GM18511 (cell line): ENCODE results near the gene MYL10.

Source experiments
- ATAC-seq: cut with Tn5 transposase; IDR thresholded peaks from one replicate; pipeline ENCODE4 v1.9.1; 2021; ENCODE audit warnings: mild to moderate bottlenecking, moderate library complexity; ENCODE audit not compliant: unreplicated experiment

MYL10 gene

GRCh38 chr7:101598986-101599771 lies 29.9 kb downstream of the MYL10 start:
- no peak for ATAC-seq

- no peak for ATAC-seq
These were observed 30.6 kb downstream of the MYL10 start for GRCh38 chr7:101598422-101598985.

- no peak for ATAC-seq
These were observed 31.2 kb downstream of the MYL10 start for GRCh38 chr7:101597941-101598340.

DNA sequence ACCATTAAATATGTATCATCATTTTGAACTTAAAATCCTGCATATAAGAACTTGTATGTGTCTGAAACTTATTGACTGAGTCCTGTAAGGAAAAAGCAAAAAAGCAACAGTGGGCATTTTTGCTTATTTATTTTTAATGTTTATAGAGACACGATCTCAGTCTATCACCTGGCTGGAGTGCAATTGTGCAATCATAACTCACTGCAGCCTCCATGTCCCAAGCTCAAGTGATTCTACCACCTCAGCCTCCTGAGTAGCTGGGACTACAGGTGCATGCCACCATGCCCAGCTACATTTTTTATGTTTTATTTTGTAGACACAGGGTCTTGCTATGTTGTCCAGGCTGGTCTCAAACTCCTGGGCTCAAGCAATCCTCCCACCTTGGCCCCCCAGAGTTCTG lies 32.2 kb downstream of the MYL10 start:
- ATAC-seq = no peak

DNA sequence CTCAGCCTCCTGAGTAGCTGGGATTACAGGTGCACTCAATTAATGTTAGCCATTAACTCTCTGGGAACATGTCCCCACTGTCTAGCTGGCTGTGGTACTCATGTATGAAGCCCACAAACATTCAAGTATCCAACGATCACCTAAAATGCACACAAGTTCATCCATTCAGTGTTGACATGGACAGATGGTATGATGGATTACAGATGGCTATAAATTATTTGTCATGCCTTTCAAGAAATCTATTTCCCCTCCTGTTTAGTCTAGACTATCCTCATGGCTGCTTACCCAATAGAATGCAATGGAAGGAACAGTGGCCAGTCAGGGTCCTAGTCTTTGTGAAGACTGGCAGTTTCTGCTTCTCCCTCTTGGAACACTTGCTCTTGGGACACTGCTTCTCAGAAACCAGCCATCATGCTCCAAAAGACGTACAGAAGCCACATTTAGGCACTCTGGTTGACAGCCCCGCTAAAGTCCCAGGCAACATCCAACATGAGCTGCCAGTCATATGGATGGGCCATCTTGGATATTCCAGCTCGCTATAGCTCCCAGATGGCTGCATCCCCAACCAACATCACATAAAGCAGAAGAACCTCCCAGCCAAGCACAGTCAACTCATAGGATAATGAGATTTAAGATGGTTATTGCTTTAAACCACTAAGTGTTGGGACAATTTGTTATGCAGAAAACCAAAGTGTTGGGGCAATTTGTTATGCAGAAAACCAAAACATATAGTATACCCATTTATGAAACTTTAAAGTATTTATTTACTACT lies 33.1 kb downstream of the MYL10 start:
- no peak for ATAC-seq

GRCh38 chr7:101595246-101595645 lies 33.9 kb downstream of the MYL10 start:
- no peak for ATAC-seq

GRCh38 chr7:101594790-101595189 lies 34.3 kb downstream of the MYL10 start:
- ATAC-seq = no peak

DNA sequence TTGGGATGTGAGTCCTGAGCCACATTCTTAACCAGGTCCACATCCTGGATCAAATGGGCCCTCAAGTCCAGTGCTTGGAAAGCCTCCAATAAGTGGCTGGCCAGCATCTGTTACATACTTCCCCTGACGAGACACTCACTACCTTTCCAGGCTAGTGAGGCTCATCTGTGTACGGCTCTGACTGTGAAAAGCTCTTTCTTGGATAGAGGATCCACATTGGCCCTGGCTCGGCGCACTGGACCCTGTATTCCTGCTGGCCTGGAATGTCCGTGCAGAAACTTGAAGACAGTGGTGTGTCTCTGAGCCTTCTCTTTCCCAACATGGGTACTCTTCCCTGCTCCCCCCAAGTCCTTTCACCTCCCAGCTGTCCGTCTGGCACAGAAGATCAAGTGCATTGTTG lies 35.5 kb downstream of the MYL10 start:
- no peak for ATAC-seq

- no peak for ATAC-seq
These were observed 37.6 kb downstream of the MYL10 start for GRCh38 chr7:101591504-101591903.

DNA sequence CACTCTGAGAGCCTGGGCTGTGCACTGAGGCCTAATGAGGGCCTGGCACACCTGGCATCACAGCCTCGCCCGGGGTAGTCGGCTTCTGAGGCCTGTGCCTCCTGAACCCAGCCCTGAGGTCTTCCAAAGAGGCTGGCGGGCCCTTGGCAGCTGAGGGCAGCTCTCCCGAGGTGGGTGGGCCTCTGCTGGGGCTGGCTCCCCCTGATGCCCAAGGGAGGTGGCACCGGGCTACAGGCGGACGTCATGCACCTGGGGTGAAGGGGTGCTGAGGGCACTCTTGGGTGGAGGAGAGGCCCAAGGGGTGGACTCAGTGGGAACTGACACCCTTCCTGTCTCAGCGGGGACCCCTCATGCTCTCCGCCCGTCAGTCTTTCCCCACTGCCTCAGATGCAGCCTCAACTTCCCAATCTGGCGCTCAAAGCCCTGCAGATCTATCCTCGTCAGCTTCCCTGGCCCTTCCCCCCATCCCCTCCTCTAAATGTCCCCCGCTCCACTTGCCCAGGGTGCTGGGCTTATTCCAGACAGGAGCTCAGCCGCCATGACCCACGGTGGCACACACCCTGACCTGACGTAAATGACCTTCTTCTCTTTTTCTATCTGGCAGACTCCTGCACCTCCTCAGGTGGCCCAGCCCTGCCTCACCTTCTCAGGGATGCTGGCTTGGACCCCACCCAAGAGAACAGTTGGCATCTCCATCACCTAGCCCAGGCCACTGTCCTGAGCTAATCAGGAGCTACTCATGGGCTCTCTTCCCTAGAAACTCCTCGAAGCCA lies 38.2 kb downstream of the MYL10 start:
- ATAC-seq = no peak

GRCh38 chr7:101589976-101590662 lies 39.0 kb downstream of the MYL10 start:
- no peak for ATAC-seq

- no peak for ATAC-seq
These were observed 40.0 kb downstream of the MYL10 start for GRCh38 chr7:101589052-101589451.

GRCh38 chr7:101588131-101588935 lies 40.8 kb downstream of the MYL10 start:
- no peak for ATAC-seq

DNA sequence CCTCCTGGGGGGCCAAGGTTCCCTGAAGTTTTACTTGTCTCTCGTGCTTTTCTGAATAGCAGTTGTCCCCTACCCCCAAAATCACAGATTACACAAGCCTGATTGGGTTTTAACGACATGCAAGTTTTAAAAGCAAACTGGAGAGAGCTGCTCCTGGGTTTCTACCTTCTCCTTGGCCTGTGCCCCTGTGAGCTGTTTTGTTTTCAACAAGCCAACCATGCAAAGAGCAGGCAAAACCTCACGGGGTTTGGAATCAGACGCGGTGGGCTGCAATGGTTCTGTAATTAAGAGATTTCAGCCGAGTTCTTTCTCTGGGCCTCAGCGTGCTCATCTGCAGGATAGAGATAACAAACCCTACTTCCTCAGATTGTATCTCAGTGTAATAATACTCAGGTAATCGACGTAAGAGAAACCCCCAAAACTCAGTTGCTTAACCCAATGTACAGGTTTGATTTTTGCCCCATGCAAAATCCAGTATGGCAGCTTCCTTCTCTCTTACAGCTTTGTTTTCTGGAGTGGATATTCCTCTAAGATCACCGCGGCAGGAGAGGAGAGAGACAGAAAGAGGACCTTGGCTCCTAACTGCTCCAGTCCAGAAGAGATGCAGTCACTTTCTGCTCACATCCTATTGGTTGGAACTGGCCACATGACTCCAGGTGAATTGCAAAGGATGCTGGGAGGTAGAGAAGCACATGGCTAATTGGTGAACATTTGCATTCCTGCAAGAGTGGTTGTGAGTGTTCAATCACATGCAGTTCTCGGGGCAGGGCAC lies 42.0 kb downstream of the MYL10 start:
- no peak for ATAC-seq

- ATAC-seq = no peak
These were observed 42.8 kb downstream of the MYL10 start for GRCh38 chr7:101586078-101586905.

- no peak for ATAC-seq
These were observed 46.1 kb downstream of the MYL10 start for GRCh38 chr7:101582971-101583370.

- ATAC-seq = no peak
These were observed 47.2 kb downstream of the MYL10 start for GRCh38 chr7:101581891-101582290.

DNA sequence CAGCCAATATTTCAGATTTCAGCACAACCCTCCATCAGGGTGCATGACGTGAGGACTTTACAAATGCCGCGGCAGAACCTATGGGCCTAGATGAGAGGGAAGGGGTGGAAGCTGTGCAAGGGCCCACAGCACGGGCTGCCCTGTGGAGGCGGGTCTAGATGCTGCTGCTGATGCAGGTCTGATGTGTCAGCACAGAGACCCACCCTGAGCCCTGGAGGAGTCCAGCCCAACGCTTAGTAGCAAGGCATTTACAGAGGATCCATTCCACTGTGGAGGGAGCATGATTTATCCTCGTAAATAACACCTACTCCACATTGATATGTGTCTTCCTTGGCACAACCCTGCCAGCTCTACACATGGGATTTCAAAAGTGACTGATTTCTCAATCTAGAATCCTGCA lies 48.5 kb downstream of the MYL10 start:
- ATAC-seq = no peak
